Measurements from ENCODE around the gene MPPED1. TPM values are rescaled to one million over a fixed set of nuclear protein-coding genes. Genes with fewer than 3 reads are reported as not detected.
A peak's percentile ranks its signal among the peaks of the same experiment; 100 is the strongest.

The MPPED1 gene
- total RNA-seq, 1 donor = not detected

DNA sequence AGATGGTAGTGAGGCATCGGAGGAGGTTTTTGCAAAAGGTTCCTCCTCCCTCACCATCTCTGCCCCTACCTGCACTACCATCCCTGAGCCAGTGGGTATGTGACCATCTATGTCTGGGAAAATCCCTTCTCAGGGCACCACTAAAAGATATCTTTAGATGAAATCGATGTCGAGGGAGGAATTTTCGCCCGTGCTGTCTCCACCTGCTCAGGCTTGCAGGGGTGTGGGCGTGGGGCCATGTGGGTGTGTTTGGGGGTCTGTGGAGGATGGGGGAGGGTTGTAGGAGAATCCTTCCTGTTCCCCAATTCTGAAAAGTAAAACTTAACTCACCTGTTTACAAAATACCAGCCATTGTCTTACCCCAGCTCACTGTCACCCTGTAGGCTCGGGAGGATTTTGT, 12.4 kb downstream of the MPPED1 start:
- TF ChIP-seq, protein P1, sequence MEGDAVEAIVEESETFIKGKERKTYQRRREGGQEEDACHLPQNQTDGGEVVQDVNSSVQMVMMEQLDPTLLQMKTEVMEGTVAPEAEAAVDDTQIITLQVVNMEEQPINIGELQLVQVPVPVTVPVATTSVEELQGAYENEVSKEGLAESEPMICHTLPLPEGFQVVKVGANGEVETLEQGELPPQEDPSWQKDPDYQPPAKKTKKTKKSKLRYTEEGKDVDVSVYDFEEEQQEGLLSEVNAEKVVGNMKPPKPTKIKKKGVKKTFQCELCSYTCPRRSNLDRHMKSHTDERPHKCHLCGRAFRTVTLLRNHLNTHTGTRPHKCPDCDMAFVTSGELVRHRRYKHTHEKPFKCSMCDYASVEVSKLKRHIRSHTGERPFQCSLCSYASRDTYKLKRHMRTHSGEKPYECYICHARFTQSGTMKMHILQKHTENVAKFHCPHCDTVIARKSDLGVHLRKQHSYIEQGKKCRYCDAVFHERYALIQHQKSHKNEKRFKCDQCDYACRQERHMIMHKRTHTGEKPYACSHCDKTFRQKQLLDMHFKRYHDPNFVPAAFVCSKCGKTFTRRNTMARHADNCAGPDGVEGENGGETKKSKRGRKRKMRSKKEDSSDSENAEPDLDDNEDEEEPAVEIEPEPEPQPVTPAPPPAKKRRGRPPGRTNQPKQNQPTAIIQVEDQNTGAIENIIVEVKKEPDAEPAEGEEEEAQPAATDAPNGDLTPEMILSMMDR (IDR thresholded peaks at IDR 0.05; ENCODE audit: insufficient read depth, low read length) = no peak
- DNase-seq (ENCODE audit: low read depth) = no peak
- H3K4me3 ChIP-seq (ENCODE audit: low read depth, low read length) = no peak overlapping the region

DNA sequence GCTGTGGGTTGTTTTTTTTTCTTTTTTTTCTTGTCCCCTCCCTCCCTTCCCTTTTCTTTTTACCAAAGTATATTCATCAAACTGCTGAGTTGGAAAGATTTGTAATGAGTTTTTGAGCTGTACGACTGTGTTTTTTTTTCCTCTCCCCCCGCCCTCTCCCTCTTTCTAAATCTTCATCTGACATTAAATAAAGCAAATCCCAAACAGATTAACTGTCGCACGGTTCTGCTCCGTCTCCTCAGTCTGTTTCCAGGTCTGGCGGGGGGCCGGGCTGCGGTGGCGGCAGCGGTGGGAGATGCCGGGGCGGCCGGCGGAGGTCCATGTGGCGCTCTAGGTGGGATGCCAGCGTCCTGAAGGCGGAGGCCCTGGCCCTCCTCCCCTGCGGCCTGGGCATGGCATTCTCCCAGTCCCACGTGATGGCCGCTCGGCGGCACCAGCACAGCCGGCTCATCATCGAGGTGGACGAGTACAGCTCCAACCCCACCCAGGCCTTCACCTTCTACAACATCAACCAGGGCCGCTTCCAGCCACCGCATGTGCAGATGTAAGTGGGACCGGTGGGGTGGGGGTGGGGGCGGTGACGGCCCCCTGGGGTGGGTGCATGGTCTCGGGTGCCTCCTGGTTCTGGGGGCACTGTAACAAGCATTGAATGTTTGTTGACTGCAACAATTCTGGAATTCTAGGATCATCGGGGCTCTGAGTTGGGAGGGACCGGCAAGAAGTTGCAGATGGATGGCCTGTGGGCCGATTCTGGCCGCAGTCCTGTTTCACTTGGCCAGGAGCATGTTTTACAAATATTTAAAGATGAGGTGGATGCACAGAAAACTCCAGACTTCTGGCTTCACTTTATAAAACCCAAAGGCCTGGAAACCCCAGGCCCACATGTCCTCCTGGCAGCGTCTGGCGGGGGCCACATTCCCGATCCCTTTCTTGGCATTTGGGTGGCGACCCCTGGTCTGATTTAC, 13.1 kb downstream of the MPPED1 start:
- DNase-seq (ENCODE audit: low read depth) = peak; percentile 14

DNA sequence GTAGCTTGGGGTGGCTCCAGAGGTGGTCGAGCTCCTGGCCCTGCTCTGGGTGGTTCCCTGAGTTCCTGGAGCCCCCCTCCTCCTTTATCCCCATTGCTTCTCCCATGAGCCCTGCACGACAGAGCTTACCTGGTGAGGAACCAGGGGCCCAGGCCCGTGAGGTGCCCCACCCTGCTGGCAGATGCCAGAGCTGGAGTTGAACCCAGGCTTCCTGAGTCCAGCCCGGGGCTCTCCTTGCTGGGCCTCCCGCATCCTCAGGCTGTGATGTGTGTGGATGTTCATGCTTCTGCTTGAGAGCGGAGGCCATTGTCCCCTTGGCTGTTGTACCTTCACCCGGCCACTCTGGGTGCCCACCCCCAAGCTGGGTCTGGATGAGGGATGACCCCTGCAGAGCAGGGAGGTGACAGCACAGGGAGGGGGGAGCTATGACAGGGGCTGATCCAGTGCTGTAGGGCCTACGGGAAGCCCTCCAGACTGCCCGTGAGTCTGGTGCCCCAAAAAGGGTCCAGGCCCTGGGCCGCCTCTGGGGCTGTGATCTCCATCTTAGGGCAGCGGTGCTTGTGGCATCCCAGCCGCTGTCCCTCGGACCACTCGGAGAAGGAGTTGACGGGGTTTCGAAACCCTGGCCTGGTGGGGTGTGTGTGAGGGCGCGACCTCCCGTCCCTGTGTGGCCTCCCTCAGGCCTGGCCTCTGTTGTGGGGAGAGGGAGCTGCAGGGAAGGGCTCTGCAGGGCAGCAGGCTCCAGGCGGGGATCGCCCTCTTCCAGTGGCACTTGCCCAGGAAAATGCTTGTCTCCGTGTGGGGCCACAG, 14.4 kb downstream of the MPPED1 start:
- TF ChIP-seq, protein P1 (IDR thresholded peaks at IDR 0.05; ENCODE audit: insufficient read depth, low read length) = no peak
- no peak for DNase-seq (ENCODE audit: low read depth)
- no peak overlapping the region for H3K4me3 ChIP-seq (ENCODE audit: low read depth, low read length)

More for the DNA sequence above, 13.1 kb downstream of the MPPED1 start:
- TF ChIP-seq, protein P1 (IDR thresholded peaks at IDR 0.05; ENCODE audit: insufficient read depth, low read length) = no peak
- no peak overlapping the region for H3K4me3 ChIP-seq (ENCODE audit: low read depth, low read length)

DNA sequence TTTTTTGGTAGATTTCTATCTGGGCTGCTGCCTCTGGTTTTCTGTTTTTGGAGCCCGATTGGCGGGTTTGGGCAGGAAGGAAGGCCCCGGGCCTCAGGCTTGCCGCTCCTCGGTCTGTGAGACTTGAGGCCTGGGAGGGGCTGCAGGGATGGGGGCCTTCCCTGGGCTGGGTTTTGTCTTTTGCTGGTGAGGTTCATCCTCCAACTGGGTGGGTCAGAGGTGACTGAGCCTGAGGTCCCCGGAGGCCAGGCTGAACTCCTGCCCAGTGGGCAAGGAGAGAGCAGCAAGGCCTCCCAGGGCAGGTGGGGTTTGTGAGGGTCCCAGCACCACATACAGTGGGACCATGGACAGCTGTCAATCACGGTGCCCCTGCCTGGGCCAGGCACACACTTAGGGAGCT, 15.0 kb downstream of the MPPED1 start:
- no peak for DNase-seq (ENCODE audit: low read depth)
- TF ChIP-seq, protein P1 (IDR thresholded peaks at IDR 0.05; ENCODE audit: insufficient read depth, low read length) = no peak

DNA sequence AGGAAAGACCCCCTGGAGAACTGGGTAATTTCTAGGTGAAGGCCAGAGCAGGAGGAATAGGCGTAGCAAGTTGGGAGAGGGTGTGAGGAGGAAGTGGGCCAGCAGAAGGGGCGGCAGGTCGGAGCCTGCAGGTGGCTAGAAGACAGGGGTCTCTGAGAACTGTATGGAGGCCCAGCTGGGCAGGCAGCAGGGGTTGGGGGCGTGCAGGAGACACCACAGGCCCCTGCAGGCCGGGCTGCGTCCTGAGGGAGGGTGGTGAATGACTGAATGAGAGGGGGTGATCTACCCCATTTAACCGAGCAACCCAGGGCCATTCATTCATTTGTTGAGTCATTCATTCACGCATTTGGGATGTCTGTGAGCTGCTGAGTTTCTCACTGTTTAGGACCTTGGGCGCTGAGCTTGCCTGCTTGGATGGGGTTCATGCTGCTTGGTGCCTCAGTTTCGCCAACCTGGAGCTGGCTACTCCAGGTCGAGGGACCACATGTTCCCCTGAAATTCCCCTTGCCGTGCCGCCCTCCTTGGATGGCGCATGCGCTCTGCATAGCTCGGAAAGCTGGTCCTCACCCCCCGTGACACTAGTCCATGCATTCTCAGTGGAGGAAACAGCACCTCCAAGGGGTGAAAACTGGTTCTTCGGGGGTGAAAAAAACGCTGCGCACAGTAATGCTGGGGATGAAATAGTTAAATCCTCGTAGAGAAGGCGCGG, 15.6 kb downstream of the MPPED1 start:
- TF ChIP-seq, protein P1 (IDR thresholded peaks at IDR 0.05; ENCODE audit: insufficient read depth, low read length) = no peak
- DNase-seq (ENCODE audit: low read depth) = no peak
- no peak overlapping the region for H3K4me3 ChIP-seq (ENCODE audit: low read depth, low read length)

More for the DNA sequence above, 15.0 kb downstream of the MPPED1 start:
- H3K4me3 ChIP-seq (ENCODE audit: low read depth, low read length) = no peak overlapping the region

DNA sequence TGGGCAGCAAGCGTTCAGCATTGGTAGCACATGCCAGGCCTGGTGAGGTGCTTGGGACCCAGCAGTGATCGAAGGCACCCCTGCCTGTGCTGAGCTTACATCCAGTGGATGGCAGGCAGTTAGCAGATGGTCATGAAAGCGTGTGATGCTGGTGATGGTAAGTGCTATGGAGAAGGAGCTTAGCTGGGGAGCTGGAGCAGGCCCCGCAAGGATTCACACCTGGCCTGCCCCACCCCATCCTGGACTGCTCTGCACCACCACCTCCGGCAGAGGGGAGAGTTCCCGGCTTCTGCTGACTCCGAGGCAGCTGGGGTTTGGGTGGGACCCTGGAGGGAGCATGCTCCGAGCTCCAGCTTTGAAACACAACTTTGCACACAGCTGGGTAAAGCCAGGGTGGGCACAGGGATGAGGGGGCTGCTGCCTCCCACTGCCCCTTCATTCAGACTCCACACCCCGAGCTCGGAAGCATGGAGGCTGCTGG, 16.2 kb downstream of the MPPED1 start:
- TF ChIP-seq, protein P1 (IDR thresholded peaks at IDR 0.05; ENCODE audit: insufficient read depth, low read length) = no peak
- DNase-seq (ENCODE audit: low read depth) = no peak
- H3K4me3 ChIP-seq (ENCODE audit: low read depth, low read length) = no peak overlapping the region

All from fibroblast of the aortic adventitia (primary cell).